HepG2 (cell line): Measurements from ENCODE around the gene FDXACB1. TPM values are rescaled to one million over a fixed set of nuclear protein-coding genes. Genes with fewer than 3 reads are reported as not detected.

ENCODE experiments used
- ATAC-seq: fragments of 200-7000 bp; cut with Tn5 transposase; 3 replicates; pipeline ENCODE4 v1.9.1; 2020; ENCODE audit warnings: mild to moderate bottlenecking, moderate library complexity
- BruUV-seq: library from RNA; stranded (reverse); fragments of 400-500 nt; replicated peaks from 2 replicates; lab custom pipeline; 2021; lab: Mats Ljungman, UMichigan
- CTCF ChIA-PET: fragments of 300-600 bp; formaldehyde crosslinking; extraction: SDS; loops from one replicate; lab custom pipeline; 2021; ENCODE audit warnings: low total read pairs, inconsistent platforms, low intra/inter-chr PET ratio; lab: Yijun Ruan, JAX
- POLR2A ChIA-PET: fragments of 350-600 bp; sonication (Branson Sonifier 250); formaldehyde crosslinking; loops from one replicate; lab custom pipeline; 2020; ENCODE audit warnings: antibody characterized with exemption, inconsistent platforms; lab: Yijun Ruan, JAX
- DNase-seq: peaks from one replicate; pipeline ENCODE4 v3.0.0-alpha.2; 2015; ENCODE audit warnings: low spot score
- FAIRE-seq: peaks from 3 replicates; lab custom pipeline; 2011; peaks lifted over from hg19 to GRCh38; lab: Jason Lieb, UNC
- H2AFZ ChIP-seq: one replicate; pipeline ENCODE4 v1.6.1; 2011; ENCODE audit warnings: low read length, inconsistent platforms
- H3K27ac ChIP-seq: fragments of 300-600 bp; 3 replicates; pipeline ENCODE4 v1.8.0; 2011; ENCODE audit warnings: mixed run types, mild to moderate bottlenecking, mixed read lengths, low read length, inconsistent platforms; ENCODE audit not compliant: insufficient read depth; ENCODE audit errors: extremely low read length
- H3K27me3 ChIP-seq, 2 experiments: fragments of 200-600 bp in 1 of 2; 2 replicates in 1 of 2; 3 replicates in 1 of 2; pipeline versions ENCODE4 v1.6.0 to v1.8.0; 2011; ENCODE audit warnings: low read length in 2 of 2, mild to moderate bottlenecking in 2 of 2, moderate library complexity in 2 of 2, inconsistent platforms in 1 of 2; ENCODE audit not compliant: insufficient read depth in 2 of 2, control insufficient read depth in 1 of 2
- H3K36me3 ChIP-seq, 2 experiments: fragments of 200-600 bp in 1 of 2; replicated peaks in 1 of 2; 2 replicates in 1 of 2; 3 replicates in 1 of 2; pipeline versions ENCODE4 v1.5.1 to v1.8.0; 2011; ENCODE audit warnings: low read length in 2 of 2, inconsistent platforms in 1 of 2; ENCODE audit not compliant: insufficient read depth in 2 of 2, control insufficient read depth in 1 of 2
- H3K4me1 ChIP-seq: 2 replicates; pipeline ENCODE4 v1.5.1; 2012; ENCODE audit warnings: low read length, inconsistent platforms; ENCODE audit not compliant: insufficient read depth
- H3K4me2 ChIP-seq: 2 replicates; pipeline ENCODE4 v1.6.0; 2011; ENCODE audit warnings: low read depth, low read length, inconsistent platforms
- H3K4me3 ChIP-seq, 3 experiments: fragments of 200-600 bp in 1 of 3; sonication (generic), shearing (Covaris generic) in 1 of 3; replicated peaks in 1 of 3; 2 replicates each; pipeline ENCODE4 v1.5.1; 2011 to 2016; ENCODE audit warnings: low read length in 3 of 3, inconsistent platforms in 2 of 3, low read depth in 2 of 3, mild to moderate bottlenecking in 2 of 3, control low read depth in 1 of 3, mixed read lengths in 1 of 3; ENCODE audit not compliant: insufficient read depth in 1 of 3
- H3K79me2 ChIP-seq: one replicate; pipeline ENCODE4 v1.6.1; 2011; ENCODE audit warnings: low read length, inconsistent platforms; ENCODE audit not compliant: insufficient read depth
- H3K9ac ChIP-seq: 2 replicates; pipeline ENCODE4 v1.6.0; 2011; ENCODE audit warnings: mild to moderate bottlenecking, low read depth, low read length, inconsistent platforms; ENCODE audit not compliant: insufficient read depth
- H3K9me3 ChIP-seq: 2 replicates; pipeline ENCODE4 v1.5.1; 2012; ENCODE audit warnings: mild to moderate bottlenecking, low read length
- H4K20me1 ChIP-seq: 2 replicates; pipeline ENCODE4 v1.6.0; 2011; ENCODE audit warnings: inconsistent platforms, mild to moderate bottlenecking, low read length, moderate library complexity; ENCODE audit not compliant: insufficient read depth
- HNF4A ChIP-seq: sonication (generic); formaldehyde crosslinking; IDR thresholded peaks from 2 replicates; pipeline ENCODE4 v1.4.0; 2020; ENCODE audit warnings: missing genetic modification reagents
- MYNN ChIP-seq: sonication (generic); formaldehyde crosslinking; IDR thresholded peaks from 2 replicates; pipeline ENCODE4 v1.4.0; 2020; ENCODE audit warnings: mild to moderate bottlenecking, low read depth, missing genetic modification reagents
- NFKBIZ ChIP-seq: IDR thresholded peaks from 2 replicates; pipeline ENCODE4 v1.6.1; 2018; ENCODE audit warnings: missing genetic modification reagents, missing compliant biosample characterization
- PHB2 ChIP-seq: fragments of 450-650 bp; IDR thresholded peaks from 2 replicates; pipeline ENCODE4 v1.6.1; 2018; ENCODE audit not compliant: partially characterized antibody
- RCOR2 ChIP-seq: IDR thresholded peaks from 2 replicates; pipeline ENCODE4 v1.6.1; 2016; ENCODE audit warnings: missing biosample characterization, missing genetic modification reagents
- ZFP37 ChIP-seq: sonication (generic); formaldehyde crosslinking; IDR thresholded peaks from 2 replicates; pipeline ENCODE4 v1.4.0; 2020; ENCODE audit warnings: missing genetic modification reagents, borderline replicate concordance
- ZFP90 ChIP-seq: sonication (generic); formaldehyde crosslinking; IDR thresholded peaks from 2 replicates; pipeline ENCODE4 v1.8.0; 2022; ENCODE audit warnings: missing genetic modification reagents, mild to moderate bottlenecking, inconsistent platforms, borderline replicate concordance
- ZNF713 ChIP-seq: sonication (generic); formaldehyde crosslinking; IDR thresholded peaks from 2 replicates; pipeline ENCODE4 v1.4.0; 2020; ENCODE audit warnings: mild to moderate bottlenecking, missing genetic modification reagents
- ZNF841 ChIP-seq: sonication (generic); formaldehyde crosslinking; IDR thresholded peaks from 2 replicates; pipeline ENCODE4 v1.8.1; 2023; ENCODE audit warnings: missing genetic modification reagents, borderline replicate concordance
- WGBS: methylation state at CpG from one replicate; pipeline ENCODE4 v1.1.6; 2017; ENCODE audit warnings: low lambda C conversion rate; 5-methylcytosine and 5-hydroxymethylcytosine counted together
- in situ Hi-C: cut with HindIII; loops from 2 replicates; pipeline ENCODE4 v1.10.0; 2017; ENCODE audit warnings: low pct_unique_long_range_greater_than_20kb; ENCODE audit not compliant: extremely low pct_ligation_motif_present
- intact Hi-C: fragments of 100-400 bp; cut with micrococcal nuclease; formaldehyde crosslinking; loops from one replicate; pipeline ENCODE4 v1.10.0; 2022; ENCODE audit not compliant: unreplicated experiment
- polyA plus RNA-seq, 8 experiments: library from polyadenylated mRNA; depleted of rRNA in 3 of 8; stranded (reverse) in 7 of 8; unstranded in 1 of 8; fragments of >200 nt; fragmentation: Illumina TruSeq in 4 of 8; extraction: Trizol in 4 of 8; gene quantifications; 2 replicates each; pipeline versions ENCODE4 v1.2.1 to v1.2.3, GENCODE V29; 2011 to 2016; ENCODE audit warnings: low read depth in 4 of 8, missing spikeins in 1 of 8, mixed read lengths in 1 of 8; ENCODE audit not compliant: insufficient read depth in 1 of 8
- total RNA-seq, 5 experiments: library from RNA; depleted of rRNA; stranded (reverse); fragments of >200 nt; fragmentation: Illumina TruSeq; extraction: Trizol; gene quantifications; 2 replicates each; pipeline ENCODE4 v1.2.3, GENCODE V29; 2016; ENCODE audit warnings: low read depth in 1 of 5
- TF ChIP-seq, protein P1 (sequence below): sonication (generic); formaldehyde crosslinking; IDR thresholded peaks from 2 replicates; pipeline ENCODE4 v1.5.1; 2020; ENCODE audit warnings: mild to moderate bottlenecking, missing genetic modification reagents, moderate library complexity
- TF ChIP-seq, protein P2 (sequence below): sonication (generic); formaldehyde crosslinking; IDR thresholded peaks from 2 replicates; pipeline ENCODE4 v1.5.1; 2020; ENCODE audit warnings: mild to moderate bottlenecking, missing genetic modification reagents, moderate library complexity
- TF ChIP-seq, protein P3 (sequence below): sonication (generic); formaldehyde crosslinking; IDR thresholded peaks from 2 replicates; pipeline ENCODE4 v1.4.0; 2020; ENCODE audit warnings: missing genetic modification reagents, borderline replicate concordance

The FDXACB1 gene
- total and polyA plus RNA-seq, 2 of the 13 experiments (the other 11 are each of a cell fraction or from before 2014, with no cell fraction given): 1.1 to 3.4 TPM

DNA sequence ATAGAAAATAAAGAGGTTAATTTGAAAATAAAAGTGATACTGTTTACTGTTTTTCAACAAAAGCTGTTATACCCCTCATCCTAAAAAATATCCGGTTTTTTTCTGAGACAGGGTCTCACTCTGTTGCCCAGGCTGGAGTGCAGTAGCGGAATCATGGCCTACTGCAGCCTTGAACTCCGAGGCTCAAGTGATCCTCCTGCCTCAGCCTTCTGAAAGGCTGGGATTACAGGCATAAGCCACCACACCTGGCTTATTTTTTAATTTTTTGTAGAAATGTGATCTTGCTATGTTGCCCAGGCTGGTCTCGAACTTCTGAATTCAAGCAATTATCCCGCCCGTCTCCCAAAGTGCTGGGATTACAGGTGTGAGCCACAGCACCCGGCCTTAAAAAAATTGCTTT, 43.3 kb downstream of the FDXACB1 start (continued):
- no peak for TF ChIP-seq HNF4A (CRISPR knock-in tag)

DNA sequence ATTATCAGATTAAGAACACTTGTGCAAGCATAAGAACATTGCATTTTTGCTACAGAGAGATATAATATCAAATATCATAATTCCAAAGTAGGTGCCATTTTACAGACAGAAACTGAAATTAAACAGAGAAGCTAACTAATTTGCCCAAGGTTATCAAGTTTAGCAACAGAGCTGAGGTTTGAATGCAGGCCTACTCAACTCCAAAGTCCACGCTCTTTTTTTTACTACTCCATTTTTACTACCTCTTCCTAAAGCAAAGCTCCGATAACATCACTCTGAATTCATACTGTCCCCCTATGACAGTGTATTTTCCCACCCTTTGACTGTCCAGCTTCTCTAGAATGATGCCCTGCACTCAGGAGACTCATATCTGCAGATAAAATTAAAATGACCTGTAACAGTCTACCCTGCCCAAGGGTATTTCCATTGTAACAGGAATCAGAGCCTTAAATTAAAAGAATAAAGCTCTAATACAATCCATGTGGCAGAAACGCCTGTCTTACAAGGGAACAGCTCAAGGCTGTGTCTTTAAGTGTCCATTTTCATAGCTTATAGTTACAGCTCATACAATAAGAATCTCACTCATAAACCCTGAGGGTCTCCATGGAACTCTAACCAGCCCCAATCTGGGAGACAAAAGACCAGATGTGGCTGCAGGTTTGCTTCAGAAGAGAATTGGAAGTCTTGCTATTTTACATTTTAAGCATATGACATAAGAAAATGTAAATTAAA, 44.4 kb downstream of the FDXACB1 start:
- FAIRE-seq: no peak
- intact Hi-C loops (no loop called here), in situ Hi-C loops (loop anchor here (10.0 kb wide), 1 partner anchor 380 kb away; no protein-coding TSS in a partner anchor)
- Histone ChIP-seq H3K79me2 (no peaks in the 10 kb centered on the region), H3K9ac (no peak overlapping the region), H3K4me1 (peaks cover 19% of the 10 kb centered on the region), H3K27me3 (no peaks in the 10 kb centered on the region), H4K20me1 (no peaks in the 10 kb centered on the region), H3K9me3 (no peaks in the 10 kb centered on the region), H3K36me3 (peaks cover 3 to 30% of the 10 kb centered on the region in 2 experiments), H2AFZ (no peak overlapping the region), H3K4me2 (no peak overlapping the region), H3K4me3 (no peak overlapping the region), H3K27ac (no peak overlapping the region)
- 94% methylated on average over 3 of the region's 3 CpGs for WGBS
- no peak for DNase-seq
- no peak for ATAC-seq
- ChIA-PET POLR2A (interaction anchor here (0.6 to 1.4 kb wide), 4 partner anchors 12 to 68 kb away, joined by 3 to 4 read pairs (median 3); no protein-coding TSS in a partner anchor), CTCF (no interaction called here)
- BruUV-seq: no TSS peak
- TF ChIP-seq, protein P1, sequence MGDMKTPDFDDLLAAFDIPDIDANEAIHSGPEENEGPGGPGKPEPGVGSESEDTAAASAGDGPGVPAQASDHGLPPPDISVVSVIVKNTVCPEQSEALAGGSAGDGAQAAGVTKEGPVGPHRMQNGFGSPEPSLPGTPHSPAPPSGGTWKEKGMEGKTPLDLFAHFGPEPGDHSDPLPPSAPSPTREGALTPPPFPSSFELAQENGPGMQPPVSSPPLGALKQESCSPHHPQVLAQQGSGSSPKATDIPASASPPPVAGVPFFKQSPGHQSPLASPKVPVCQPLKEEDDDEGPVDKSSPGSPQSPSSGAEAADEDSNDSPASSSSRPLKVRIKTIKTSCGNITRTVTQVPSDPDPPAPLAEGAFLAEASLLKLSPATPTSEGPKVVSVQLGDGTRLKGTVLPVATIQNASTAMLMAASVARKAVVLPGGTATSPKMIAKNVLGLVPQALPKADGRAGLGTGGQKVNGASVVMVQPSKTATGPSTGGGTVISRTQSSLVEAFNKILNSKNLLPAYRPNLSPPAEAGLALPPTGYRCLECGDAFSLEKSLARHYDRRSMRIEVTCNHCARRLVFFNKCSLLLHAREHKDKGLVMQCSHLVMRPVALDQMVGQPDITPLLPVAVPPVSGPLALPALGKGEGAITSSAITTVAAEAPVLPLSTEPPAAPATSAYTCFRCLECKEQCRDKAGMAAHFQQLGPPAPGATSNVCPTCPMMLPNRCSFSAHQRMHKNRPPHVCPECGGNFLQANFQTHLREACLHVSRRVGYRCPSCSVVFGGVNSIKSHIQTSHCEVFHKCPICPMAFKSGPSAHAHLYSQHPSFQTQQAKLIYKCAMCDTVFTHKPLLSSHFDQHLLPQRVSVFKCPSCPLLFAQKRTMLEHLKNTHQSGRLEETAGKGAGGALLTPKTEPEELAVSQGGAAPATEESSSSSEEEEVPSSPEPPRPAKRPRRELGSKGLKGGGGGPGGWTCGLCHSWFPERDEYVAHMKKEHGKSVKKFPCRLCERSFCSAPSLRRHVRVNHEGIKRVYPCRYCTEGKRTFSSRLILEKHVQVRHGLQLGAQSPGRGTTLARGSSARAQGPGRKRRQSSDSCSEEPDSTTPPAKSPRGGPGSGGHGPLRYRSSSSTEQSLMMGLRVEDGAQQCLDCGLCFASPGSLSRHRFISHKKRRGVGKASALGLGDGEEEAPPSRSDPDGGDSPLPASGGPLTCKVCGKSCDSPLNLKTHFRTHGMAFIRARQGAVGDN (CRISPR knock-in tag): no peak
- TF ChIP-seq NFKBIZ (CRISPR knock-in tag) (no peak), MYNN (CRISPR knock-in tag) (no peak), ZFP90 (CRISPR knock-in tag) (no peak), ZNF841 (CRISPR knock-in tag) (no peak), ZFP37 (no peak), ZNF713 (CRISPR knock-in tag) (no peak), PHB2 (no peak), RCOR2 (CRISPR knock-in tag) (no peak)
- TF ChIP-seq, protein P2, sequence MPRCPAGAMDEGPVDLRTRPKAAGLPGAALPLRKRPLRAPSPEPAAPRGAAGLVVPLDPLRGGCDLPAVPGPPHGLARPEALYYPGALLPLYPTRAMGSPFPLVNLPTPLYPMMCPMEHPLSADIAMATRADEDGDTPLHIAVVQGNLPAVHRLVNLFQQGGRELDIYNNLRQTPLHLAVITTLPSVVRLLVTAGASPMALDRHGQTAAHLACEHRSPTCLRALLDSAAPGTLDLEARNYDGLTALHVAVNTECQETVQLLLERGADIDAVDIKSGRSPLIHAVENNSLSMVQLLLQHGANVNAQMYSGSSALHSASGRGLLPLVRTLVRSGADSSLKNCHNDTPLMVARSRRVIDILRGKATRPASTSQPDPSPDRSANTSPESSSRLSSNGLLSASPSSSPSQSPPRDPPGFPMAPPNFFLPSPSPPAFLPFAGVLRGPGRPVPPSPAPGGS (CRISPR knock-in tag): no peak
- TF ChIP-seq, protein P3, sequence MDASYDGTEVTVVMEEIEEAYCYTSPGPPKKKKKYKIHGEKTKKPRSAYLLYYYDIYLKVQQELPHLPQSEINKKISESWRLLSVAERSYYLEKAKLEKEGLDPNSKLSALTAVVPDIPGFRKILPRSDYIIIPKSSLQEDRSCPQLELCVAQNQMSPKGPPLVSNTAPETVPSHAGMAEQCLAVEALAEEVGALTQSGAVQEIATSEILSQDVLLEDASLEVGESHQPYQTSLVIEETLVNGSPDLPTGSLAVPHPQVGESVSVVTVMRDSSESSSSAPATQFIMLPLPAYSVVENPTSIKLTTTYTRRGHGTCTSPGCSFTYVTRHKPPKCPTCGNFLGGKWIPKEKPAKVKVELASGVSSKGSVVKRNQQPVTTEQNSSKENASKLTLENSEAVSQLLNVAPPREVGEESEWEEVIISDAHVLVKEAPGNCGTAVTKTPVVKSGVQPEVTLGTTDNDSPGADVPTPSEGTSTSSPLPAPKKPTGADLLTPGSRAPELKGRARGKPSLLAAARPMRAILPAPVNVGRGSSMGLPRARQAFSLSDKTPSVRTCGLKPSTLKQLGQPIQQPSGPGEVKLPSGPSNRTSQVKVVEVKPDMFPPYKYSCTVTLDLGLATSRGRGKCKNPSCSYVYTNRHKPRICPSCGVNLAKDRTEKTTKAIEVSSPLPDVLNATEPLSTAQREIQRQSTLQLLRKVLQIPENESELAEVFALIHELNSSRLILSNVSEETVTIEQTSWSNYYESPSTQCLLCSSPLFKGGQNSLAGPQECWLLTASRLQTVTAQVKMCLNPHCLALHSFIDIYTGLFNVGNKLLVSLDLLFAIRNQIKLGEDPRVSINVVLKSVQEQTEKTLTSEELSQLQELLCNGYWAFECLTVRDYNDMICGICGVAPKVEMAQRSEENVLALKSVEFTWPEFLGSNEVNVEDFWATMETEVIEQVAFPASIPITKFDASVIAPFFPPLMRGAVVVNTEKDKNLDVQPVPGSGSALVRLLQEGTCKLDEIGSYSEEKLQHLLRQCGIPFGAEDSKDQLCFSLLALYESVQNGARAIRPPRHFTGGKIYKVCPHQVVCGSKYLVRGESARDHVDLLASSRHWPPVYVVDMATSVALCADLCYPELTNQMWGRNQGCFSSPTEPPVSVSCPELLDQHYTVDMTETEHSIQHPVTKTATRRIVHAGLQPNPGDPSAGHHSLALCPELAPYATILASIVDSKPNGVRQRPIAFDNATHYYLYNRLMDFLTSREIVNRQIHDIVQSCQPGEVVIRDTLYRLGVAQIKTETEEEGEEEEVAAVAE (CRISPR knock-in tag): no peak
